HG02884 (cell line): ENCODE measurements around the gene NKAIN1.
"Not testable (repeated sequence)": the region's sequence is repeated elsewhere in the genome, so short reads cannot be mapped to it uniquely, and the experiment has no call there.

ENCODE experiments used
- ATAC-seq: cut with Tn5 transposase; IDR thresholded peaks from one replicate; pipeline ENCODE4 v1.9.1; 2021; ENCODE audit warnings: mild to moderate bottlenecking, moderate library complexity; ENCODE audit not compliant: unreplicated experiment

Gene NKAIN1

GRCh38 chr1:31155216-31155806 lies 84.4 kb downstream of the NKAIN1 start:
- ATAC-seq, result no peak

GRCh38 chr1:31154632-31155215 lies 85.0 kb downstream of the NKAIN1 start:
- no peak for ATAC-seq

GRCh38 chr1:31154000-31154631 lies 85.6 kb downstream of the NKAIN1 start:
- no peak for ATAC-seq

GRCh38 chr1:31153423-31153822 lies 86.3 kb downstream of the NKAIN1 start:
- ATAC-seq, result no peak

- ATAC-seq, result no peak
Observed at GRCh38 chr1:31152181-31152795, 87.4 kb downstream of the NKAIN1 start.

- no peak for ATAC-seq
Observed at GRCh38 chr1:31151402-31151801, 88.3 kb downstream of the NKAIN1 start.

- no peak for ATAC-seq
Observed at GRCh38 chr1:31148409-31148808, 91.3 kb downstream of the NKAIN1 start.

GRCh38 chr1:31145648-31146047 lies 94.0 kb downstream of the NKAIN1 start:
- ATAC-seq, result no peak

GRCh38 chr1:31144442-31144841 lies 95.2 kb downstream of the NKAIN1 start:
- ATAC-seq, result no peak

- ATAC-seq, result no peak
Observed at GRCh38 chr1:31143455-31143854, 96.2 kb downstream of the NKAIN1 start.

GRCh38 chr1:31142406-31142805 lies 97.3 kb downstream of the NKAIN1 start:
- ATAC-seq, result no peak

GRCh38 chr1:31140299-31140698 lies 99.4 kb downstream of the NKAIN1 start:
- ATAC-seq, result no peak

GRCh38 chr1:31138797-31139521 lies 100.7 kb downstream of the NKAIN1 start:
- not testable (repeated sequence) for ATAC-seq

GRCh38 chr1:31137873-31138272 lies 101.8 kb downstream of the NKAIN1 start:
- not testable (repeated sequence) for ATAC-seq

- no peak for ATAC-seq
Observed at GRCh38 chr1:31135973-31136600, 103.6 kb downstream of the NKAIN1 start.

GRCh38 chr1:31133368-31133767 lies 106.3 kb downstream of the NKAIN1 start:
- no peak for ATAC-seq
